IMR-90 (cell line): ENCODE data around the gene MTERF1. TPM values are rescaled to one million over a fixed set of nuclear protein-coding genes. Genes with fewer than 3 reads are reported as not detected.

ENCODE experiments used
- ATAC-seq: fragments of 200-7000 bp; cut with Tn5 transposase; 2 replicates; pipeline ENCODE4 v1.9.1; 2020; ENCODE audit warnings: low read depth, mild to moderate bottlenecking, moderate library complexity
- BruUV-seq: library from RNA; stranded (reverse); fragments of 400-500 nt; replicated peaks from 2 replicates; lab custom pipeline; 2021; lab: Mats Ljungman, UMichigan
- CTCF ChIA-PET: fragments of 300-600 bp; formaldehyde crosslinking; extraction: SDS; loops from one replicate; lab custom pipeline; 2021; ENCODE audit warnings: antibody characterized with exemption; lab: Yijun Ruan, JAX
- POLR2A ChIA-PET: fragments of 300-600 bp; sonication (Branson Sonifier 250); formaldehyde crosslinking; loops from one replicate; lab custom pipeline; 2022; ENCODE audit warnings: antibody characterized with exemption; ENCODE audit not compliant: unreplicated experiment; lab: Charles Lee
- DNase-seq: peaks from one replicate; pipeline ENCODE4 v3.0.0; 2013
- H2AFZ ChIP-seq: replicated peaks from 2 replicates; pipeline ENCODE3; 2013; ENCODE audit warnings: low read length, mild to moderate bottlenecking; ENCODE audit not compliant: poor library complexity
- H2AK5ac ChIP-seq: 2 replicates; pipeline ENCODE4 v1.6.1; 2013; ENCODE audit warnings: low read depth, low read length, inconsistent platforms
- H2AK9ac ChIP-seq: replicated peaks from 2 replicates; pipeline ENCODE3; 2013; ENCODE audit warnings: mild to moderate bottlenecking, low read depth, low read length, moderate library complexity; ENCODE audit not compliant: poor library complexity
- H2BK120ac ChIP-seq: 2 replicates; pipeline ENCODE4 v1.6.1; 2013; ENCODE audit warnings: low read depth, low read length, inconsistent platforms
- H2BK15ac ChIP-seq: 3 replicates; pipeline ENCODE4 v1.6.1; 2013; ENCODE audit warnings: low read depth, low read length, inconsistent platforms
- H2BK20ac ChIP-seq: 2 replicates; pipeline ENCODE4 v1.6.1; 2013; ENCODE audit warnings: low read depth, mild to moderate bottlenecking, inconsistent platforms, low read length, moderate library complexity
- H2BK5ac ChIP-seq: 2 replicates; pipeline ENCODE4 v1.6.1; 2013; ENCODE audit warnings: mild to moderate bottlenecking, low read depth, low read length, inconsistent platforms; ENCODE audit not compliant: poor library complexity, severe bottlenecking
- H3K14ac ChIP-seq: replicated peaks from 2 replicates; pipeline ENCODE4 v1.6.1; 2013; ENCODE audit warnings: low read depth, low read length, inconsistent platforms
- H3K18ac ChIP-seq: 2 replicates; pipeline ENCODE4 v1.6.1; 2013; ENCODE audit warnings: low read depth, low read length, control low read depth
- H3K23ac ChIP-seq: 2 replicates; pipeline ENCODE4 v1.6.1; 2013; ENCODE audit warnings: low read depth, low read length, inconsistent platforms
- H3K27ac ChIP-seq: 2 replicates; pipeline ENCODE4 v1.5.1; 2013; ENCODE audit warnings: mild to moderate bottlenecking, control low read depth, low read length; ENCODE audit not compliant: insufficient read depth
- H3K27me3 ChIP-seq: 2 replicates; pipeline ENCODE4 v1.6.1; 2013; ENCODE audit warnings: low read length; ENCODE audit not compliant: control insufficient read depth, insufficient read depth
- H3K36me3 ChIP-seq: 2 replicates; pipeline ENCODE4 v1.6.1; 2013; ENCODE audit warnings: low read length, mixed read lengths; ENCODE audit not compliant: control insufficient read depth, insufficient read depth
- H3K4ac ChIP-seq: 2 replicates; pipeline ENCODE4 v1.6.1; 2013; ENCODE audit warnings: low read depth, low read length, inconsistent platforms
- H3K4me1 ChIP-seq: 2 replicates; pipeline ENCODE4 v1.6.1; 2013; ENCODE audit warnings: low read length, mixed read lengths; ENCODE audit not compliant: control insufficient read depth, insufficient read depth
- H3K4me2 ChIP-seq: 2 replicates; pipeline ENCODE4 v1.6.1; 2013; ENCODE audit warnings: low read depth, mild to moderate bottlenecking, control low read depth, low read length, moderate library complexity
- H3K4me3 ChIP-seq: 2 replicates; pipeline ENCODE4 v1.5.1; 2013; ENCODE audit warnings: low read depth, mild to moderate bottlenecking, control low read depth, low read length, moderate library complexity; ENCODE audit not compliant: insufficient read depth
- H3K56ac ChIP-seq: 2 replicates; pipeline ENCODE4 v1.6.1; 2013; ENCODE audit warnings: low read length, inconsistent platforms; ENCODE audit not compliant: insufficient read depth; ENCODE audit errors: extremely low read depth
- H3K79me1 ChIP-seq, 2 experiments: 2 replicates each; pipeline ENCODE4 v1.6.1; 2013; ENCODE audit warnings: low read length in 2 of 2, inconsistent platforms in 1 of 2, low read depth in 1 of 2
- H3K9ac ChIP-seq: 2 replicates; pipeline ENCODE4 v1.6.1; 2013; ENCODE audit warnings: low read depth, low read length, control low read depth
- H3K9me1 ChIP-seq: 2 replicates; pipeline ENCODE4 v1.6.1; 2013; ENCODE audit warnings: low read length, inconsistent platforms; ENCODE audit not compliant: insufficient read depth
- H3K9me3 ChIP-seq: 2 replicates; pipeline ENCODE4 v1.6.1; 2013; ENCODE audit warnings: low read length; ENCODE audit not compliant: control insufficient read depth, insufficient read depth
- H4K20me1 ChIP-seq: 2 replicates; pipeline ENCODE4 v1.6.1; 2013; ENCODE audit warnings: low read length, inconsistent platforms; ENCODE audit not compliant: insufficient read depth
- H4K5ac ChIP-seq: 2 replicates; pipeline ENCODE4 v1.6.1; 2013; ENCODE audit warnings: mild to moderate bottlenecking, low read depth, low read length, control low read depth
- H4K8ac ChIP-seq, 2 experiments: 2 replicates each; pipeline ENCODE4 v1.6.1; 2013; ENCODE audit warnings: low read depth in 2 of 2, low read length in 2 of 2, control low read depth in 1 of 2, inconsistent platforms in 1 of 2
- H4K91ac ChIP-seq: 2 replicates; pipeline ENCODE4 v1.6.1; 2013; ENCODE audit warnings: low read depth, low read length, inconsistent platforms; ENCODE audit not compliant: insufficient read depth
- BHLHE40 ChIP-seq: fragments of 150-350 bp; IDR thresholded peaks from 2 replicates; pipeline ENCODE4 v1.6.1; 2016; ENCODE audit warnings: mild to moderate bottlenecking, low read depth, low read length
- CEBPB ChIP-seq: IDR thresholded peaks from 2 replicates; pipeline ENCODE4 v1.6.1; 2012; ENCODE audit warnings: low read depth, low read length, improper control_type of control experiment
- MAFK ChIP-seq: IDR thresholded peaks from 2 replicates; pipeline ENCODE4 v1.6.1; 2012; ENCODE audit warnings: low read depth, low read length, improper control_type of control experiment
- MAZ ChIP-seq: IDR thresholded peaks from 2 replicates; pipeline ENCODE4 v1.6.1; 2012; ENCODE audit warnings: low read depth, mild to moderate bottlenecking, low read length, improper control_type of control experiment, moderate library complexity, borderline replicate concordance
- NFE2L2 ChIP-seq: fragments of 150-350 bp; IDR thresholded peaks from 2 replicates; pipeline ENCODE4 v1.6.1; 2016; ENCODE audit warnings: low read depth, mild to moderate bottlenecking, low read length
- RAD21 ChIP-seq: IDR thresholded peaks from 2 replicates; pipeline ENCODE4 v1.6.1; 2012; ENCODE audit warnings: low read length, improper control_type of control experiment
- RCOR1 ChIP-seq: IDR thresholded peaks from 2 replicates; pipeline ENCODE4 v1.6.1; 2012; ENCODE audit warnings: mild to moderate bottlenecking, low read length, improper control_type of control experiment; ENCODE audit not compliant: insufficient replicate concordance
- RFX5 ChIP-seq: IDR thresholded peaks from 2 replicates; pipeline ENCODE4 v1.8.0; 2012; ENCODE audit warnings: low read depth, mild to moderate bottlenecking, low read length, moderate library complexity
- WGBS, 2 experiments: methylation state at CpG; one replicate each; pipeline versions ENCODE4 v1.1.5 to v1.1.7; 2013; ENCODE audit warnings: missing lambda C conversion rate in 2 of 2; ENCODE audit not compliant: insufficient read length in 1 of 2; ENCODE audit errors: extremely low coverage in 2 of 2; 5-methylcytosine and 5-hydroxymethylcytosine counted together
- dilution Hi-C: fragments of 300-500 bp; cut with HindIII; formaldehyde crosslinking; loops from one replicate; pipeline ENCODE4 v1.14.3; 2018; ENCODE audit warnings: low sequenced_read_pairs; ENCODE audit not compliant: unreplicated experiment
- in situ Hi-C: fragments of 300-500 bp; cut with MboI; formaldehyde crosslinking; loops from 3 replicates; pipeline ENCODE4 v1.14.3; 2019; ENCODE audit warnings: low sequenced_read_pairs, inconsistent platforms, mixed read lengths
- intact Hi-C: fragments of 100-400 bp; cut with micrococcal nuclease; formaldehyde crosslinking; loops from 2 replicates; pipeline ENCODE4 v1.10.0; 2022
- polyA plus RNA-seq, 3 experiments: library from polyadenylated mRNA; depleted of rRNA; stranded (reverse); fragments of >200 nt; gene quantifications; 2 replicates each; pipeline ENCODE4 v1.2.3, GENCODE V29; 2012; ENCODE audit warnings: low replicate concordance in 1 of 3
- total RNA-seq: library from RNA; depleted of rRNA; stranded (reverse); fragments of >200 nt; gene quantifications from 2 replicates; pipeline ENCODE4 v1.2.3, GENCODE V29; 2012
- TF ChIP-seq, protein P1 (sequence below): conservative IDR thresholded peaks from 2 replicates; pipeline ENCODE4 v1.5.1; 2012; ENCODE audit warnings: mild to moderate bottlenecking, low read depth, low read length, improper control_type of control experiment
- TF ChIP-seq, protein P2 (sequence below): fragments of 150-350 bp; IDR thresholded peaks from 2 replicates; pipeline ENCODE4 v1.6.1; 2017; ENCODE audit warnings: mild to moderate bottlenecking, antibody characterized with exemption, low read length, low read depth

Gene MTERF1
- total and polyA plus RNA-seq, 2 of the 4 experiments (the other 2 are of a cell fraction): 7.0 to 7.3 TPM

DNA sequence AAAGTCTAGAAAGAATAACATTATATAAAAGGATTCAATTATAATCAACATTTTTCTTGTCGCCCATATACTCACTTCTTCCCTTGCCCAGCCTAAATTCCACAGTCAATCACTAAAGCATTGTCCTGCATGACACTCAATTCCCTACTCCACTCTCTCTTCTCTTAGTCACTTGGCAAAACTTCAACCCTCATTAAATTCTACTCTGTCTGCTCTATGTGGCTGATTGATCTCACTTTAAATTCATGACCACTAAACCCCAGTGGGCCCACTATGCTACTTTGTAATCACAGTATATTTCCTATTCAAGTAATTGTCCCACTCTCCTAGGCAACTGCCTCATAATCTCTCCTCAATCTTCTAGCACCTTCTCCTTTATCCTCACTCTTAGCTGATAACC is 54.1 kb downstream of the MTERF1 start:
- CTCF ChIA-PET: no interaction called here
- Histone ChIP-seq H3K9me1 (no peaks in the 10 kb centered on the region), H2AFZ (no peak overlapping the region), H3K4me3 (no peak overlapping the region), H2BK15ac (no peak overlapping the region), H3K9me3 (no peaks in the 10 kb centered on the region), H3K4ac (no peak overlapping the region), H3K27ac (no peak overlapping the region), H3K18ac (no peak overlapping the region), H2BK20ac (no peak overlapping the region), H3K9ac (no peak overlapping the region), H3K79me1 (no peaks in the 10 kb centered on the region), H3K23ac (no peak overlapping the region), H3K4me1 (no peaks in the 10 kb centered on the region), H4K5ac (no peak overlapping the region), H3K4me2 (no peak overlapping the region), H4K91ac (no peak overlapping the region), H4K20me1 (no peaks in the 10 kb centered on the region), H3K56ac (no peak overlapping the region), H2AK9ac (no peak overlapping the region), H3K14ac (no peak overlapping the region), H2AK5ac (no peak overlapping the region), H3K27me3 (no peaks in the 10 kb centered on the region), H4K8ac (no peak overlapping the region), H2BK5ac (no peak overlapping the region), H3K36me3 (0 out of 2 replicates have a peak, but pooled peaks cover 1% of the 10 kb centered on the region), H2BK120ac (no peak overlapping the region)
- peak; percentile 5 for DNase-seq
- POLR2A ChIA-PET: no interaction called here
- intact Hi-C loops (no loop called here), in situ Hi-C loops (no loop called here), dilution Hi-C loops (no loop called here)
- ATAC-seq: no peak
- no TSS peak for BruUV-seq
- TF ChIP-seq RFX5 (no peak), MAZ (no peak), RCOR1 (no peak), CEBPB (no peak), BHLHE40 (no peak), NFE2L2 (no peak), RAD21 (no peak), MAFK (no peak)
- TF ChIP-seq, protein P1, sequence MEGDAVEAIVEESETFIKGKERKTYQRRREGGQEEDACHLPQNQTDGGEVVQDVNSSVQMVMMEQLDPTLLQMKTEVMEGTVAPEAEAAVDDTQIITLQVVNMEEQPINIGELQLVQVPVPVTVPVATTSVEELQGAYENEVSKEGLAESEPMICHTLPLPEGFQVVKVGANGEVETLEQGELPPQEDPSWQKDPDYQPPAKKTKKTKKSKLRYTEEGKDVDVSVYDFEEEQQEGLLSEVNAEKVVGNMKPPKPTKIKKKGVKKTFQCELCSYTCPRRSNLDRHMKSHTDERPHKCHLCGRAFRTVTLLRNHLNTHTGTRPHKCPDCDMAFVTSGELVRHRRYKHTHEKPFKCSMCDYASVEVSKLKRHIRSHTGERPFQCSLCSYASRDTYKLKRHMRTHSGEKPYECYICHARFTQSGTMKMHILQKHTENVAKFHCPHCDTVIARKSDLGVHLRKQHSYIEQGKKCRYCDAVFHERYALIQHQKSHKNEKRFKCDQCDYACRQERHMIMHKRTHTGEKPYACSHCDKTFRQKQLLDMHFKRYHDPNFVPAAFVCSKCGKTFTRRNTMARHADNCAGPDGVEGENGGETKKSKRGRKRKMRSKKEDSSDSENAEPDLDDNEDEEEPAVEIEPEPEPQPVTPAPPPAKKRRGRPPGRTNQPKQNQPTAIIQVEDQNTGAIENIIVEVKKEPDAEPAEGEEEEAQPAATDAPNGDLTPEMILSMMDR: no peak
- TF ChIP-seq, protein P2, sequence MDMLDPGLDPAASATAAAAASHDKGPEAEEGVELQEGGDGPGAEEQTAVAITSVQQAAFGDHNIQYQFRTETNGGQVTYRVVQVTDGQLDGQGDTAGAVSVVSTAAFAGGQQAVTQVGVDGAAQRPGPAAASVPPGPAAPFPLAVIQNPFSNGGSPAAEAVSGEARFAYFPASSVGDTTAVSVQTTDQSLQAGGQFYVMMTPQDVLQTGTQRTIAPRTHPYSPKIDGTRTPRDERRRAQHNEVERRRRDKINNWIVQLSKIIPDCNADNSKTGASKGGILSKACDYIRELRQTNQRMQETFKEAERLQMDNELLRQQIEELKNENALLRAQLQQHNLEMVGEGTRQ: no peak
- WGBS, 2 experiments: no CpG with 5 or more reads among the region's 1 CpG
